GM12872 (cell line): ENCODE measurements around the gene CEBPB.

Source experiments
- TF ChIP-seq, protein P1 (sequence below): IDR thresholded peaks from 3 replicates; pipeline ENCODE4 v1.5.1; 2011; ENCODE audit warnings: low read depth, mild to moderate bottlenecking, low read length, moderate library complexity; ENCODE audit not compliant: insufficient read depth

The CEBPB gene

DNA sequence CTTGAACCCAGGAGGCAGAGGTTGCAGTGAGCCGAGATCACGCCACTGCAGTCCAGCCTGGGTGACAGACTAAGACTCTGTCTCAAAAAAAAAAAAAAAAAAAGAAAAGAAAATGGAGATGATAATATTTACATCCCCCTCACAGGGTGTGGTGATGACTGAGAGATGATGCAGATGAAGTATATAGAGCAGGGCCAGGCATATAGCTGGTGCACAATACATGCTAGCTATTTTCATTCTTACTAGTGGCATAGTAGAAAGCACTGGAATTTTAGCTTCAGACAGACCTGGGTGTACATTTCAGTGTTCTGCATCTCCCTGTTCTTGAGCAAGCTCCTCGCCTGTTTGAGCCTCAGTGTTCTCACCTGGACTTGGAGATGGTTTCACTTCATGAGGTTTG, 36.9 kb downstream of the CEBPB start:
- TF ChIP-seq, protein P1, sequence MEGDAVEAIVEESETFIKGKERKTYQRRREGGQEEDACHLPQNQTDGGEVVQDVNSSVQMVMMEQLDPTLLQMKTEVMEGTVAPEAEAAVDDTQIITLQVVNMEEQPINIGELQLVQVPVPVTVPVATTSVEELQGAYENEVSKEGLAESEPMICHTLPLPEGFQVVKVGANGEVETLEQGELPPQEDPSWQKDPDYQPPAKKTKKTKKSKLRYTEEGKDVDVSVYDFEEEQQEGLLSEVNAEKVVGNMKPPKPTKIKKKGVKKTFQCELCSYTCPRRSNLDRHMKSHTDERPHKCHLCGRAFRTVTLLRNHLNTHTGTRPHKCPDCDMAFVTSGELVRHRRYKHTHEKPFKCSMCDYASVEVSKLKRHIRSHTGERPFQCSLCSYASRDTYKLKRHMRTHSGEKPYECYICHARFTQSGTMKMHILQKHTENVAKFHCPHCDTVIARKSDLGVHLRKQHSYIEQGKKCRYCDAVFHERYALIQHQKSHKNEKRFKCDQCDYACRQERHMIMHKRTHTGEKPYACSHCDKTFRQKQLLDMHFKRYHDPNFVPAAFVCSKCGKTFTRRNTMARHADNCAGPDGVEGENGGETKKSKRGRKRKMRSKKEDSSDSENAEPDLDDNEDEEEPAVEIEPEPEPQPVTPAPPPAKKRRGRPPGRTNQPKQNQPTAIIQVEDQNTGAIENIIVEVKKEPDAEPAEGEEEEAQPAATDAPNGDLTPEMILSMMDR: no peak

DNA sequence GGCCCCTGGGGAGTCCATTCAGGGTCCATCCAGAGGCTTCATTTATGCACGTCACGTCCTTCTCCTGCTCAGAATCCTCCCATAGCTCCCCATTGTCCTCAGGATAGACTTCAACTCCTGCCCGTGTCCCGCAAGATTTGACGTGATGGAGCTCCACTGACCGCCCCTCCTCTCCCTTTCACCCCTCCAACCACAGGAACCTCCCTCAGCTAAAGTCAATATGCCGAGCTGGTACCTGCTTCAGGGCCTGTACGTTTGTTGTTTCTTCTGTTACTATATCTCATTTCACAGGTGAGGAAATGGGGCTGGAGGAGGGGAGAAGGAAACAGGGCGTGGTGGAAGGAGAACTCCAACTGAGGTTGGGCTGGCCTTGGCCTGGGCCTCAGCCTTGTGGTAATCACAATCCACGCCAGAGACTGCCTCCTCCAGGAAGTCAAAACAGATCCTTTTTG, 38.6 kb downstream of the CEBPB start:
- TF ChIP-seq, protein P1: no peak

DNA sequence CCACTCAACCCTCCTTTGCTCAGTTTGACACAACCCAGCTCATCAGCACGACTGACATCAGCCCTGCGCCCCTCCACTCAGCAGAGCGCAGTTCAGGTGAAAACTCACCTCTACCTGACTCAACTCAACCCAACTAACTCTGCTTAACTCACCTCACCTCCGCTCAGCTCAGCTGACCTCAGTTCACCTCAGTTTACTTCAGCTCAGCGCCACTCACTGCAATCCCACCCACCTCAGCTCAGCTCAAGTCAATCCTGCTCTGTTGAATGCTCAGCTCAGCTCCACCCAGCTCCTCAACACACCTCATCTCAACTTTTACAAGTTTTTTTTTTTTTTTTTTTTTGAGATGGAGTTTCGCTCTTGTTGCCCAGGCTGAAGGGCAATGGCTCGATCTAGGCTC, 39.6 kb downstream of the CEBPB start:
- TF ChIP-seq, protein P1: no peak

DNA sequence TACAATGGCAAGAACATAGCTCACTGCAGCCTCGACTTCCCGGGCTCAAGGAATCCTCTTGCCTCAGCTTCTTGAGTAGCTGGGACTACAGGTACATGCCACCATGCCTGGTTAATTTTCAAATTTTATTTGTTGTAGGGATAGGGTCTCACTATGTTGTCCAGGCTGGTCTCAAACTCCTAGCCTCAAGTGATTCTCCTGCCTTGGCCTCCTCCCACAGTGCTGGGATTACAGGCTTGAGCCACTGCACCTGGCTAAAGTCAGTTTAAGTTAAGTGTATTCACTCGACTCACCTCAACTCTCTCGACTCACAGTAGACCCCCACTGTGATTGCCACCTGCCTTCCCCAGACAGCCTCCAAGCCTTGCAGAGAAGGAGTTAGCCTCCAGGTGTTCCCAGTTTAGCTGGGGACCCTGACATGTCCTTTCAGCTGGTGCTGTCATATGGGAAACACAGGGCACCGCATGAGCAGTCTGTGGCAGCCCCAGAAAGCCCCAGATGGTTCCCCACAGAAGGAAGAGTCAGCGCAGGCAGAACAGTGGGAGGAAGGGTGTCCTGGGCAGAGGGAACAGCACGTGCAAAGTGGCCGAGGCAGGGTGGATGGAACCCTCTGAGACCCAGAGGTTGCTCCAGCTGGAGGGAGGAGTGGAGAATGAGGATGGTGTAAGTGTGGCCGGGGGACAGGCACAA, 40.4 kb downstream of the CEBPB start:
- TF ChIP-seq, protein P1: no peak

DNA sequence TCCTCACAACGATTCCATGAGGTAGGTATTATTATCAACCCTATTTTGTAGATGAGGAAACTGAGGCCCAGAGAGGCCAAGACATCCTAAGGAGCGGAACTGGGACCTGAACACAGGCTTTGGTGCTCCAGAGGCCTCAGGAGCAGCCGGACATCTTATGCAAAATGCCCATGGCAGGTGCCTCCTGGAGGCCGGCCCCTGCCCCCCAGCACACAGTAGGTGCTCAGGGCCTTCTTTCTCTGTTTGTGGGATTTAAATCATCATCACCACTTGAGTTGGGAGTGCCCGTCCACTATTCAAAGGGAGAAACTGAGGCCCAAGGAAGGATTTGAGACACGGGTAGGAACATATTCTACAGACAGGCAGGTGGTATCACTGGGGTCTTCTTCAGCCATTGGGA, 41.2 kb downstream of the CEBPB start:
- TF ChIP-seq, protein P1: no peak

DNA sequence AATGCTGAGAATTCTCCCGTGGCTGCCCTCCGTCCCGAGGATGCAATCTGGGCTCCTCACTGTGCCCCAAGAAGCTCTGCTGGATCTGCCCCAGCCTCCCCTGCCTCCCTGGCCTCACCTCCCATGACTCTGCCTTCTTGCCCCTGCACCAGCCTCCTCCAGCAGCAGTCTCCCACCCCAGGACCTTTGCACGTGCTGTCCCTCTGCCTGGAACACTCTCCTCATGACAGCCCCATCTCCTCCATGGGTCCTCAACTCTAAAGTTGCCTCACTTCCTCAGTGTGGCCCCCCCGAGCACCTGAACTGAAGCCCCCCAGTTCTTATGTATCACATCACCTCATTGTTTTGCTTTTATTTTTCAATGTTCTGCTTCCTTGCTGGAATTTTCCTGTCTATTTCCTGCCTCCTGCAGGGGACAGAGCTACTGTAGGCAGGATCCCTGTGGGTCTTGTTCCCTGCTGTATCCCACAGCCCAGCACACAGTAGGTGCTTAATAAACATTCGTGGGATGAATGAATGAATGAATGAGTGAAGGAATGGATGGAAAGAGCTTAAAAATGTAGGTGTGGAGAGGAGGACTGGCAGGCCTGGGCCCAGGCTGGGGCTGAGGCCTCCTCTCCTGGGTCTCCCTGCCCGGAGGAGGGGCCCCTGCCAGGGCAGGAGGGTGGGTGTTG, 42.2 kb downstream of the CEBPB start:
- TF ChIP-seq, protein P1: no peak

DNA sequence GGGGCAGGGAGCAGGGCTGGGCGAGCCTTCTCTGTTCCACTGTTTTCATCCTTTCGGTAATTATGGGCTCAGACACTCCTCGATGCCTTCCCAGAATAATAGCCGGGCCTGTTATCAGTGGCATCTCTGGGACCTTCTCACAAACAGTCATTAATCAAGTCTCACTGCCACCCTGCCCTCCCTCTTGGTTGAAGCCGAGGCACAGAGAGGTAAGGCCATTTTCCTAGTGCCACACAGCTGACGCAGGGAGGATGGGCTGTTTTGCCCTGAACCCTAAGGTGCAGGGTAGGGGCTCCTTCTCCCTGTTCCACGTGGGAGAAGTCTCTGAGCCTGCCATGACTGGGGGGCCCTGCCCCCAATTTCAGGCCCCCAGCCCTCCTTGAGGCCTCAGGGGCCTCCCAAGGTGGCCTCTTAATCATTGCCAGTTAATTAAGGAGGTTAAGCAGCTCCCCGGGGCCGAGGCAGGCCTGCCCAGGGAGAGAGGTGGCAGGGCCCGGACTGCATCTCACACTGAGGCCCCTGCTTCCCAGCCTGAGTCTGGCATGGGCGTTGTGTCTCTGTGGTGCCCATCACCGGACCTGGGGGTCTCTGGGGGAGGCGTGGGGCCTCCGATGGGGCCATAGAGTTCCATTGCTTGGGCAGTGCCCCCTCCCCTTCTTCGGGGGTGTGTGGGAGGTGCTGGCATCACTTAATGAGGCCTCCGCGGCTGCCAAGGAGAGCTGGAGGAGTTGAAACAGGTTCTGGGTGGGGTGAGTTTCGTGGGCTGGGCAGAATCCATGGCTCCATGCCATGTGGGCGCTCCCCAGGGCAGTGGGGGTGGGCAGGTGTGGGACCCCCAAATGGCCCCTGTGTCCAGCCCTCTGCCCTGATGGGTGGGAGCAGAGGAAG, 42.9 kb downstream of the CEBPB start:
- TF ChIP-seq, protein P1: no peak
